ENCODE measurements around the gene NIFK.

DNA sequence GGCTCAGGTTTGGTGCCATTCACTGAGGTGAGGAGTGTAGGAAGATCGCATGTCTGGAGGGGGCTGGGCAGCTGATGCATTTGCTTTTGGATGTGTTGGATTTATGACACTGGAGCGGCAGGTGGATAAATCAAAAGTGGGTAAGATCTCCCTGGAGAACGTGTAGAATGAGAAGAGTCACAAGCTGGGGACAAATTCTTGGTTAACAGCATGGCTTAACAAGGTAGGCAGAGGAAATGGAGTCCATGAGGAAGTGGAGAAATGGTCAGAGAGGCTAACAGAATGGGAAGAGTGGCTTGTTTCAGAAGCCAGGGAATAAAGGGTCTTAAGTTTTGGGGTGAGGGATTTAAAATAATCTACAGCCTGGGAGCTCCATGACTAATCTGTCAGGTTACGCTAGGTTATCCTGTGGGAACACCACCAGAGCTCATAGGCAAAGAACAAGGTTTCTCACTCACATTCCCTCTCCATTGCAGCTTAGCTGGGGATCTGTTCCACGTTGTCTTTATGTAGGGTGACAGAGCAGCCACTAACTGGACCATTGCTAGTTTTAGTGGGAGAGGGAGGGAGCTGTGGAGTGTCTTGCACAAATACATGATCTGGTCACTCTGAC lies 31.6 kb upstream of the NIFK start:
- TF ChIP-seq POLR2A (IDR thresholded peaks at IDR 0.05) = no peak
- TF ChIP-seq, protein P1, sequence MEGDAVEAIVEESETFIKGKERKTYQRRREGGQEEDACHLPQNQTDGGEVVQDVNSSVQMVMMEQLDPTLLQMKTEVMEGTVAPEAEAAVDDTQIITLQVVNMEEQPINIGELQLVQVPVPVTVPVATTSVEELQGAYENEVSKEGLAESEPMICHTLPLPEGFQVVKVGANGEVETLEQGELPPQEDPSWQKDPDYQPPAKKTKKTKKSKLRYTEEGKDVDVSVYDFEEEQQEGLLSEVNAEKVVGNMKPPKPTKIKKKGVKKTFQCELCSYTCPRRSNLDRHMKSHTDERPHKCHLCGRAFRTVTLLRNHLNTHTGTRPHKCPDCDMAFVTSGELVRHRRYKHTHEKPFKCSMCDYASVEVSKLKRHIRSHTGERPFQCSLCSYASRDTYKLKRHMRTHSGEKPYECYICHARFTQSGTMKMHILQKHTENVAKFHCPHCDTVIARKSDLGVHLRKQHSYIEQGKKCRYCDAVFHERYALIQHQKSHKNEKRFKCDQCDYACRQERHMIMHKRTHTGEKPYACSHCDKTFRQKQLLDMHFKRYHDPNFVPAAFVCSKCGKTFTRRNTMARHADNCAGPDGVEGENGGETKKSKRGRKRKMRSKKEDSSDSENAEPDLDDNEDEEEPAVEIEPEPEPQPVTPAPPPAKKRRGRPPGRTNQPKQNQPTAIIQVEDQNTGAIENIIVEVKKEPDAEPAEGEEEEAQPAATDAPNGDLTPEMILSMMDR (IDR thresholded peaks at IDR 0.05) = no peak

All from Peyer's patch (tissue), 4 donors.